Measurements from ENCODE around the gene SEC31A. TPM values are rescaled to one million over a fixed set of nuclear protein-coding genes. Genes with fewer than 3 reads are reported as not detected.
"Not testable (repeated sequence)": the region's sequence is repeated elsewhere in the genome, so short reads cannot be mapped to it uniquely, and the experiment has no call there.

Gene SEC31A
- total and polyA plus RNA-seq, 2 experiments from 2014 or later, result 91.0 to 98.8 TPM

DNA sequence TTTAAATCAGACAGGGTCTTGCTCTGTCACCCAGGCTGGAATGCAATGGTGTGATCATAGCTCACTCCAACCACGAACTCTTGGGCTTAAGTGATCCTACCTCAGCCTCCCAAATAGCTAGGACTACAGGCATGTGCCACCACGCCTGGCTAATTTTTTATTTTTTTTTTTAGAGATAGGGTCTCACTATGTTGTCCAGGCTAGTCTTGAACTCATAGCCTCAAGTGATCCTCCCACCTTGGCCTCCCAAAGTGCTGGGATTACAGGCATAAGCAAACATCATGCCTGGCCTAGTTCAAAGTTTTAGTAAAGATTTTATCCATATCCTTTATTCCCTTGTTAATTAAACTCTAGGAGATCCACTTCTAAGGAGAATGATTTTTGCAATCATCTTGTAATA, 30.5 kb downstream of the SEC31A start:
- not testable (repeated sequence) for H2AFZ ChIP-seq; H3K4me3 Mint-ChIP-seq; H3K27me3 Mint-ChIP-seq (ENCODE audit: insufficient read depth, low read depth, poor library complexity); H3K4me1 Mint-ChIP-seq; ATAC-seq; H3K9me2 ChIP-seq (ENCODE audit: insufficient read depth); H3F3A ChIP-seq (replicated peaks; ENCODE audit: low read depth); H3K79me2 ChIP-seq (replicated peaks; ENCODE audit: insufficient read depth); H3K27ac Mint-ChIP-seq; DNase-seq (ENCODE audit: low spot score); H4K20me1 ChIP-seq (replicated peaks; ENCODE audit: insufficient read depth); H3K4me2 ChIP-seq; H3K9me3 Mint-ChIP-seq; H3K4me3 ChIP-seq; H3K4me1 ChIP-seq (ENCODE audit: insufficient read depth); H3K27me3 ChIP-seq (ENCODE audit: insufficient read depth); H3K27ac ChIP-seq (ENCODE audit: low read depth)
- H3K36me3 ChIP-seq (ENCODE audit: insufficient read depth), result peaks cover 34% of the 10 kb centered on the region
- peaks cover 38% of the 10 kb centered on the region for H3K36me3 Mint-ChIP-seq (ENCODE audit: low read depth)

DNA sequence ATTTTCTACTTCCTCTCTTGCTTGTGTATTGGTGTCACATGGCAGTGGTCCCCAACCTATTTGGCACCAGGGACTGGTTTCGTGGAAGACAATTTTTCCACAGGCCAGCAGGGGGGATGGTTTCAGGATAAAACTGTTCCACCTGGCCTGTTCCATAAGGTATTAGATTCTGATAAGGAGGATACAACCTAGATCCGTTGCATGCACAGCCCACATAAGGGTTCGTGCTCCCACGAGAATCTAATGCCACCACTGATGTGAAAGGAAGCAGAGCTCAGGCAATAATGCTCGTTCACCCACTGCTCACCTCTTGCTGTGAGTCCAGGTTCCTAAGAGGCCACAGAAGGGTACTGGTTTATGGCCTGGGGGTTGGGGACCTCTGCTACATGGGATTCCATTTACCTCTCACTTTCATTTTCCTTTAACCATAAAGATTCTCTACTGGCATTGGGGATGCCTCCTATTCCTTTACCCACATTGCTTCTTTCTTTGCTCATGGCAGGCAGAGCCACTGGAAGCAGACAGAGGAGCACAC, 38.1 kb downstream of the SEC31A start:
- Mint-ChIP-seq H3K4me1 (no peaks in the 10 kb centered on the region), H3K36me3 (ENCODE audit: low read depth) (peaks cover 57% of the 10 kb centered on the region), H3K4me3 (no peak overlapping the region), H3K27me3 (ENCODE audit: insufficient read depth, low read depth, poor library complexity) (no peaks in the 10 kb centered on the region), H3K9me3 (no peaks in the 10 kb centered on the region), H3K27ac (no peak overlapping the region)
- Histone ChIP-seq H3K36me3 (ENCODE audit: insufficient read depth) (peaks cover 32% of the 10 kb centered on the region; the same call in 1 of the 2 replicates), H2AFZ (no peak overlapping the region), H3K4me2 (no peak overlapping the region), H3K4me1 (ENCODE audit: insufficient read depth) (no peaks in the 10 kb centered on the region), H3K27ac (ENCODE audit: low read depth) (no peak overlapping the region), H3K79me2 (replicated peaks; ENCODE audit: insufficient read depth) (no peaks in the 10 kb centered on the region), H3K9me2 (ENCODE audit: insufficient read depth) (no peaks in the 10 kb centered on the region), H3K27me3 (ENCODE audit: insufficient read depth) (no peaks in the 10 kb centered on the region), H4K20me1 (replicated peaks; ENCODE audit: insufficient read depth) (peaks cover 12% of the 10 kb centered on the region; the same call in 1 of the 2 replicates), H3F3A (replicated peaks; ENCODE audit: low read depth) (no peaks in the 10 kb centered on the region), H3K4me3 (no peak overlapping the region)
- DNase-seq (ENCODE audit: low spot score) (no peak), ATAC-seq (no peak)
- no peak for TF ChIP-seq JUNB (IDR thresholded peaks at IDR 0.05; ENCODE audit: unreplicated experiment)
- no peak for TF ChIP-seq CREB1 (CRISPR knock-in tag; IDR thresholded peaks at IDR 0.05; ENCODE audit: low read depth)
- no peak for TF ChIP-seq EZH2 (IDR thresholded peaks at IDR 0.05; ENCODE audit: low read depth, unreplicated experiment)
- no peak for TF ChIP-seq EZH2phosphoT487 (IDR thresholded peaks at IDR 0.05; ENCODE audit: unreplicated experiment)
- TF ChIP-seq, protein P1, sequence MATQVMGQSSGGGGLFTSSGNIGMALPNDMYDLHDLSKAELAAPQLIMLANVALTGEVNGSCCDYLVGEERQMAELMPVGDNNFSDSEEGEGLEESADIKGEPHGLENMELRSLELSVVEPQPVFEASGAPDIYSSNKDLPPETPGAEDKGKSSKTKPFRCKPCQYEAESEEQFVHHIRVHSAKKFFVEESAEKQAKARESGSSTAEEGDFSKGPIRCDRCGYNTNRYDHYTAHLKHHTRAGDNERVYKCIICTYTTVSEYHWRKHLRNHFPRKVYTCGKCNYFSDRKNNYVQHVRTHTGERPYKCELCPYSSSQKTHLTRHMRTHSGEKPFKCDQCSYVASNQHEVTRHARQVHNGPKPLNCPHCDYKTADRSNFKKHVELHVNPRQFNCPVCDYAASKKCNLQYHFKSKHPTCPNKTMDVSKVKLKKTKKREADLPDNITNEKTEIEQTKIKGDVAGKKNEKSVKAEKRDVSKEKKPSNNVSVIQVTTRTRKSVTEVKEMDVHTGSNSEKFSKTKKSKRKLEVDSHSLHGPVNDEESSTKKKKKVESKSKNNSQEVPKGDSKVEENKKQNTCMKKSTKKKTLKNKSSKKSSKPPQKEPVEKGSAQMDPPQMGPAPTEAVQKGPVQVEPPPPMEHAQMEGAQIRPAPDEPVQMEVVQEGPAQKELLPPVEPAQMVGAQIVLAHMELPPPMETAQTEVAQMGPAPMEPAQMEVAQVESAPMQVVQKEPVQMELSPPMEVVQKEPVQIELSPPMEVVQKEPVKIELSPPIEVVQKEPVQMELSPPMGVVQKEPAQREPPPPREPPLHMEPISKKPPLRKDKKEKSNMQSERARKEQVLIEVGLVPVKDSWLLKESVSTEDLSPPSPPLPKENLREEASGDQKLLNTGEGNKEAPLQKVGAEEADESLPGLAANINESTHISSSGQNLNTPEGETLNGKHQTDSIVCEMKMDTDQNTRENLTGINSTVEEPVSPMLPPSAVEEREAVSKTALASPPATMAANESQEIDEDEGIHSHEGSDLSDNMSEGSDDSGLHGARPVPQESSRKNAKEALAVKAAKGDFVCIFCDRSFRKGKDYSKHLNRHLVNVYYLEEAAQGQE (IDR thresholded peaks at IDR 0.05; ENCODE audit: unreplicated experiment), result no peak
- TF ChIP-seq ZNF331 (CRISPR knock-in tag; IDR thresholded peaks at IDR 0.05; ENCODE audit: low read depth), result no peak
- TF ChIP-seq STAT1 (IDR thresholded peaks at IDR 0.05; ENCODE audit: unreplicated experiment), result no peak
- TF ChIP-seq NANOG (IDR thresholded peaks at IDR 0.05; ENCODE audit: borderline replicate concordance), result no peak
- no peak for TF ChIP-seq ZNF114 (CRISPR knock-in tag; IDR thresholded peaks at IDR 0.05)
- TF ChIP-seq, protein P2, sequence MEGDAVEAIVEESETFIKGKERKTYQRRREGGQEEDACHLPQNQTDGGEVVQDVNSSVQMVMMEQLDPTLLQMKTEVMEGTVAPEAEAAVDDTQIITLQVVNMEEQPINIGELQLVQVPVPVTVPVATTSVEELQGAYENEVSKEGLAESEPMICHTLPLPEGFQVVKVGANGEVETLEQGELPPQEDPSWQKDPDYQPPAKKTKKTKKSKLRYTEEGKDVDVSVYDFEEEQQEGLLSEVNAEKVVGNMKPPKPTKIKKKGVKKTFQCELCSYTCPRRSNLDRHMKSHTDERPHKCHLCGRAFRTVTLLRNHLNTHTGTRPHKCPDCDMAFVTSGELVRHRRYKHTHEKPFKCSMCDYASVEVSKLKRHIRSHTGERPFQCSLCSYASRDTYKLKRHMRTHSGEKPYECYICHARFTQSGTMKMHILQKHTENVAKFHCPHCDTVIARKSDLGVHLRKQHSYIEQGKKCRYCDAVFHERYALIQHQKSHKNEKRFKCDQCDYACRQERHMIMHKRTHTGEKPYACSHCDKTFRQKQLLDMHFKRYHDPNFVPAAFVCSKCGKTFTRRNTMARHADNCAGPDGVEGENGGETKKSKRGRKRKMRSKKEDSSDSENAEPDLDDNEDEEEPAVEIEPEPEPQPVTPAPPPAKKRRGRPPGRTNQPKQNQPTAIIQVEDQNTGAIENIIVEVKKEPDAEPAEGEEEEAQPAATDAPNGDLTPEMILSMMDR (conservative IDR thresholded peaks at IDR 0.05; ENCODE audit: low read depth in 2 of 2), result no peak
- TF ChIP-seq, protein P3, sequence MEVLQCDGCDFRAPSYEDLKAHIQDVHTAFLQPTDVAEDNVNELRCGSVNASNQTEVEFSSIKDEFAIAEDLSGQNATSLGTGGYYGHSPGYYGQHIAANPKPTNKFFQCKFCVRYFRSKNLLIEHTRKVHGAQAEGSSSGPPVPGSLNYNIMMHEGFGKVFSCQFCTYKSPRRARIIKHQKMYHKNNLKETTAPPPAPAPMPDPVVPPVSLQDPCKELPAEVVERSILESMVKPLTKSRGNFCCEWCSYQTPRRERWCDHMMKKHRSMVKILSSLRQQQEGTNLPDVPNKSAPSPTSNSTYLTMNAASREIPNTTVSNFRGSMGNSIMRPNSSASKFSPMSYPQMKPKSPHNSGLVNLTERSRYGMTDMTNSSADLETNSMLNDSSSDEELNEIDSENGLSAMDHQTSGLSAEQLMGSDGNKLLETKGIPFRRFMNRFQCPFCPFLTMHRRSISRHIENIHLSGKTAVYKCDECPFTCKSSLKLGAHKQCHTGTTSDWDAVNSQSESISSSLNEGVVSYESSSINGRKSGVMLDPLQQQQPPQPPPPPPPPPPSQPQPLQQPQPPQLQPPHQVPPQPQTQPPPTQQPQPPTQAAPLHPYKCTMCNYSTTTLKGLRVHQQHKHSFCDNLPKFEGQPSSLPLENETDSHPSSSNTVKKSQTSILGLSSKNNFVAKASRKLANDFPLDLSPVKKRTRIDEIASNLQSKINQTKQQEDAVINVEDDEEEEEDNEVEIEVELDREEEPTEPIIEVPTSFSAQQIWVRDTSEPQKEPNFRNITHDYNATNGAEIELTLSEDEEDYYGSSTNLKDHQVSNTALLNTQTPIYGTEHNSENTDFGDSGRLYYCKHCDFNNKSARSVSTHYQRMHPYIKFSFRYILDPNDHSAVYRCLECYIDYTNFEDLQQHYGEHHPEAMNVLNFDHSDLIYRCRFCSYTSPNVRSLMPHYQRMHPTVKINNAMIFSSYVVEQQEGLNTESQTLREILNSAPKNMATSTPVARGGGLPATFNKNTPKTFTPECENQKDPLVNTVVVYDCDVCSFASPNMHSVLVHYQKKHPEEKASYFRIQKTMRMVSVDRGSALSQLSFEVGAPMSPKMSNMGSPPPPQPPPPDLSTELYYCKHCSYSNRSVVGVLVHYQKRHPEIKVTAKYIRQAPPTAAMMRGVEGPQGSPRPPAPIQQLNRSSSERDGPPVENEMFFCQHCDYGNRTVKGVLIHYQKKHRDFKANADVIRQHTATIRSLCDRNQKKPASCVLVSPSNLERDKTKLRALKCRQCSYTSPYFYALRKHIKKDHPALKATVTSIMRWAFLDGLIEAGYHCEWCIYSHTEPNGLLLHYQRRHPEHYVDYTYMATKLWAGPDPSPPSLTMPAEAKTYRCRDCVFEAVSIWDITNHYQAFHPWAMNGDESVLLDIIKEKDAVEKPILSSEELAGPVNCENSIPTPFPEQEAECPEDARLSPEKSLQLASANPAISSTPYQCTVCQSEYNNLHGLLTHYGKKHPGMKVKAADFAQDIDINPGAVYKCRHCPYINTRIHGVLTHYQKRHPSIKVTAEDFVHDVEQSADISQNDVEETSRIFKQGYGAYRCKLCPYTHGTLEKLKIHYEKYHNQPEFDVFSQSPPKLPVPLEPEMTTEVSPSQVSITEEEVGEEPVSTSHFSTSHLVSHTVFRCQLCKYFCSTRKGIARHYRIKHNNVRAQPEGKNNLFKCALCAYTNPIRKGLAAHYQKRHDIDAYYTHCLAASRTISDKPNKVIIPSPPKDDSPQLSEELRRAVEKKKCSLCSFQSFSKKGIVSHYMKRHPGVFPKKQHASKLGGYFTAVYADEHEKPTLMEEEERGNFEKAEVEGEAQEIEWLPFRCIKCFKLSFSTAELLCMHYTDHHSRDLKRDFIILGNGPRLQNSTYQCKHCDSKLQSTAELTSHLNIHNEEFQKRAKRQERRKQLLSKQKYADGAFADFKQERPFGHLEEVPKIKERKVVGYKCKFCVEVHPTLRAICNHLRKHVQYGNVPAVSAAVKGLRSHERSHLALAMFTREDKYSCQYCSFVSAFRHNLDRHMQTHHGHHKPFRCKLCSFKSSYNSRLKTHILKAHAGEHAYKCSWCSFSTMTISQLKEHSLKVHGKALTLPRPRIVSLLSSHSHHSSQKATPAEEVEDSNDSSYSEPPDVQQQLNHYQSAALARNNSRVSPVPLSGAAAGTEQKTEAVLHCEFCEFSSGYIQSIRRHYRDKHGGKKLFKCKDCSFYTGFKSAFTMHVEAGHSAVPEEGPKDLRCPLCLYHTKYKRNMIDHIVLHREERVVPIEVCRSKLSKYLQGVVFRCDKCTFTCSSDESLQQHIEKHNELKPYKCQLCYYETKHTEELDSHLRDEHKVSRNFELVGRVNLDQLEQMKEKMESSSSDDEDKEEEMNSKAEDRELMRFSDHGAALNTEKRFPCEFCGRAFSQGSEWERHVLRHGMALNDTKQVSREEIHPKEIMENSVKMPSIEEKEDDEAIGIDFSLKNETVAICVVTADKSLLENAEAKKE (CRISPR knock-in tag; IDR thresholded peaks at IDR 0.05), result no peak

Data from GM23338 (cell line).